Caki2 (cell line): ENCODE data around the gene KRT3. TPM values are rescaled to one million over a fixed set of nuclear protein-coding genes. Genes with fewer than 3 reads are reported as not detected.

Source experiments
- DNase-seq: peaks from one replicate; pipeline ENCODE4 v3.0.0-alpha.2; 2015; ENCODE audit warnings: low read depth
- in situ Hi-C: cut with HindIII; loops from 2 replicates; pipeline ENCODE4 v1.10.0; 2016; ENCODE audit warnings: low sequenced_read_pairs, low pct_unique_long_range_greater_than_20kb, mixed read lengths
- total RNA-seq: library from RNA; depleted of rRNA; stranded (reverse); fragments of >200 nt; shearing (Covaris generic); gene quantifications from 2 replicates; pipeline ENCODE4 v1.2.3, GENCODE V29; 2014; ENCODE audit warnings: low replicate concordance

The KRT3 gene
- total RNA-seq, 1 experiment from 2014 or later = not detected

DNA sequence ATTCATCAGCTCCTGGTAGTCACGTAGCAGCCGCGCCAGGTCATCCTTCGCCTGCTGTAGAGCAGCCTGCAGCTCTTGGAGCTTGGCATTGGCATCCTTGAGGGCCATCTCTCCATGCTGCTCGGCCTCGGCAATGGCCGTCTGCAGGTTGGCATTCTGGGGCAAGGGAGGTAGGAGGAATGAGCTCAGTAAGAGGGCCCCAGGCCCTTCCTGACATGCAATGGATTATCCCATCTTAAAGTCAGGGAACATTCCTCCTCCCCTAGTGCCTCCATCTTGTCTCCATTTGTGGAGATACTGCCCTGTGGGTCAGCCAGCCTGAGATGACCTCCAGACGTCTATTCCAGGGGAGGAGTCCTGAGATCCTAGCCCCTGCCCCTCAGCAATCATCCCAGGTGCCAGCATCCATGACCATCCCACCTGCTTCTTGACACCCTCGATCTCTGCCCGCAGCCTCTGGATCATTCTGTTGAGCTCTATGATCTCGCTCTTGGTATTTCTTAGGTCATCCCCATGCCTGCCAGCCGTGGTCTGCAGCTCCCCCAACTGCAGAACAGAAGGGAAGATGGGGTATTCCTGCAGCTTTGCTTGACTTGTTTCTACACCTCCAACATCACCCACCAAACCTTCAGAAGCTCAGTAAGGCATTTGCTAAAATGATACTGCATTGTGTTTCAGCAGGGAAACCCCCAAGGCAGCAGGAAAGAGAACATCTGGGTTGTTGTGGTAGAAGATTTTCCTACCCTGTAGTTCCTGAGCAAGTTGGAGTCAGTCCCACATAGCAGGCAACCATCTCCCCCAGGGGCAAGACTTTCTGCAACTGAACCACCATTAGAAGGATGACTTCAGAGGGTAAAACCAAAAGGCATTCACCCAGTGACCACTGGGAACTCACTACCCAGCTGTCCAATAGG is 4.4 kb downstream of the KRT3 start:
- no peak for DNase-seq
- in situ Hi-C loops = no loop called here

DNA sequence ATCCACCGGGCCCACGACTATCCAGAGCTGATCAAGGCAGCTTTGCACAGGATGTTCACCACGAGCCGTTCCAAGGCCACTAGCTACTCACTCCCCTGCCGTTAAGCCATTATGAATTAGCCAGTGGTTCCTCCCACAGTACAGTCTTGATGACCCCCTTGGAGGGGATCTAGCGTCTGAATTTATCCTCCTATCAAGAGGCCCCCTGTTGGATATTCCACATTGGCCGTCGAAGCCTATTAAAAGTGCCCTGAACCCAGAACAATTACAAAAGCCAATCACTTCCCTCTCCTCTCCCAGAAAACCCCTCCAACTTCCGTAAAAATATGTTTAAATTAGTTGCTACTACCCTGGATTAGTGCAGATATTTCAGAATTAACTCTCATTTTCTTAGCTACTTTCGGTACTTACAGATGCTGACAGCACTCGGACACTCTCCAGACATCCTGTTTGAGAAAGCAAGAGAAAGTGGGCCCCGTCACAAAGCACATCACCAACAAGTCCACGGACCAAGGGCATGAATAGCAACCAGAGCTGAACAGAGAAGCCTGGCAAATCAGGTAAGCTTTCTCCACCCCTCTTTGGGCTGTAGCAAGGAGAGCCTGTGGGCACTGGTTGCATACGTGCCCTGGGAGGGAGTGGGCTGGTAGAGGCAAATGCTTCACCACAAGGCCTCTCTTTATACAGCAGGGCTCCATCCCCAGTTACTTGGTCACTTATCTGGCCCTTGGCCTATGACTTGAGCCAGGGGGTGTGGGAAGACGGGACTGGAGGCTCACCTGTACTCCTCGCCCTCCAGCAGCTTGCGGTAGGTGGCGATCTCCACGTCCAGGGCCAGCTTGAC is 5.3 kb downstream of the KRT3 start:
- no peak for DNase-seq
- in situ Hi-C loops = no loop called here

DNA sequence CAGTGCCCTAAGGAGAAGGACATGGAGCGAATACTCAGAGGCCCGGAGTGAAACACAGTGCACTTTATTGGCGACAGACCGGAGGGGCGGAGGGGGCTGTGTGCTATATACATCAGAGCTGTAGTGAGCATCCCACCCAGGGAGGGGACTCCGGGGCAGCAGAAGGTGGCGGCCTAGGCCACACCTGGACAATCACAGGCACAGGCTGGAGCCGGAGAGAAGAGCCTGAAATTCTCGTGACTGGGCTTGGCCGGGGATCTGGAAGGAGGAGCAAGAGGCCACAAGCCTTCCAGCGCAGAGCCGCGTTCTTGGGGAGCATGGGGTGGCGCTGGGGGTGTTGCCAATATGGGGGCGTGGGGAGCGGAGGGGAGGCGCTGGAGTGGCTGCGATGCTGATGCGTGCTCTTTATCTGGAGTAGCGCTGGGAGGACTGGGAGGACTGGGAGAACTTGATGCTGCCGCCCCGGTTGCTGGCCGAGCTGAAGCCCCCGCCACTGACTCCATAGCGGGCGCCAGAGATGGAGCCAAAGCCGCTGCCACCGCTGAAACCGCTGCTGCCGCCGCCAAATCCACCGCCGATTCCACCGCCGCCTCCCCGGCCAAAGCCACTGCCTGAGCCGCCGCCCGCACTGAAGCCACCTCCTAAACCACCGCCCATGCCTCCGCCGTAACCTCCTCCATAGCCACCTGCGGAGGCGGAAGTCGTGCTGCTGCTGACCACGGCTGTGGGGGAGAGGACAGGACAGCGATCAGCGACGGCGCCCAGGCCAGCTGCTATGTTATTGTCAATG is 6.1 kb downstream of the KRT3 start:
- in situ Hi-C loops = no loop called here
- no peak for DNase-seq

DNA sequence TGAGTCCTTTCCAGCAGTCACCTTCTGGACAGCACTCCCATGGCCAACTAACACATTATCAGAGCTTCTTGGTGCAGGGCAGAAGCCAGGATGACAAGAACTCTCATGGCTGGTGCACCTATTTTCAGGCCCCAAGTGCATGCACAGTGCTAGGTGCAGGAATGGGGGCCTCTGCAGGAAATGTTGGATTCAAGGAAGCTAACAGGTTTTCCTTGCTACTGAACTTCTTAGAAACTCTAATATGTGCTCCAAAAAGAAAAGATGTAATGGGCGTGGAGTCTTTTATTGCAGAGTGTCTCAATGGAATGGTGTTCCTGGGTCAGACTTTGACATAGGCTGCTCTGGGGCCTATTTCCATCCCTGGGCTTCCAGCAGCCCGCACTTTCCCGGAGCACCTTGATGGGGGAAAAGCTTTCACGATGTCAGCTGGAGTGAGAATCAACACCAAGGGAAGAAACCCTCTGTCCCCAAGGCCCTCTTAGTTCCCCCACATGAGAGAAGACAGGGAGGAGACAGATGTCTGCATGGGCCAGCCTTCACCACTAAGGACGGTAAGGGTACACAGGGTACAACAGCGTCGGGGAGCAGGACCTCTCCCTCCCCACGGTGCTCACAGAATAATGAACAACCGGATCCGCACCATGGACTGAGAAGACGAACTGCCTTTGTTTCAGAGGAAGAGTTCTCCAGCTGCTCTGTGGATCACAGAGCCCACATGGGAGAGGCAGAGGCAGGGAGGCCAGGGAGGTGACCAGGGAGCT is 6.9 kb downstream of the KRT3 start:
- no peak for DNase-seq
- in situ Hi-C loops = no loop called here

DNA sequence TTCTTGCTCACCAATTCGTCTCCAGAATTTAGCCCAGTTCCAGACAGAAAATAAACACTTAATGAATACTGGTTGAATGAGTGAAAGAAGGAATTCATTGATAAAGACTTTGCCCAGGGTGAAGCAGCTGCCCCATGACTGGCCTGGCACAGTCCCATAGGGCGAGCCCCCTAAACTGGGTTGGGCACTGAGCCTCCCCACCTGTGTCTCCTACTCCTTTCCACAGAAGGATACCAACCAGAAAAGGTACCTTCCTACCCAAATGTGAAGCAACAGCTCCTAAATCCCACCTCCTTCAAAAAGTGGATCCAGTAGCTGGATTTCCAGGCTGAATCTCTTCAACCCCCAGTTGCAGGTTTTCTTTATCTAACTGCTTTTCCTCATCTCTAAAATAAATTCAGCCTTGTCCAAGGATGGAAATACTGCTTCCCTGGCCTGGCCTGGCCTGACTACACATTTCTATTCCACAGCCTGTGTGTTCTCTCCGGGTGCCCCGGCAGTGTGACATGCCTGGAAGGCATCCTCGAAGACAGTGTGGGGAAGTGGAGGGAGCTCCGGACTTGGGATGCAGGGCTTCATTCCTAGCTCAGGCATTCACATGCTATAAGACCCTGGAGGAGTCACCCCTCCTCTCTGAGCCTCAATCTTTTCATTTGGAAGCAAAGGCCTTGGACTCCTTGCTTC is 7.6 kb downstream of the KRT3 start:
- no peak for DNase-seq

DNA sequence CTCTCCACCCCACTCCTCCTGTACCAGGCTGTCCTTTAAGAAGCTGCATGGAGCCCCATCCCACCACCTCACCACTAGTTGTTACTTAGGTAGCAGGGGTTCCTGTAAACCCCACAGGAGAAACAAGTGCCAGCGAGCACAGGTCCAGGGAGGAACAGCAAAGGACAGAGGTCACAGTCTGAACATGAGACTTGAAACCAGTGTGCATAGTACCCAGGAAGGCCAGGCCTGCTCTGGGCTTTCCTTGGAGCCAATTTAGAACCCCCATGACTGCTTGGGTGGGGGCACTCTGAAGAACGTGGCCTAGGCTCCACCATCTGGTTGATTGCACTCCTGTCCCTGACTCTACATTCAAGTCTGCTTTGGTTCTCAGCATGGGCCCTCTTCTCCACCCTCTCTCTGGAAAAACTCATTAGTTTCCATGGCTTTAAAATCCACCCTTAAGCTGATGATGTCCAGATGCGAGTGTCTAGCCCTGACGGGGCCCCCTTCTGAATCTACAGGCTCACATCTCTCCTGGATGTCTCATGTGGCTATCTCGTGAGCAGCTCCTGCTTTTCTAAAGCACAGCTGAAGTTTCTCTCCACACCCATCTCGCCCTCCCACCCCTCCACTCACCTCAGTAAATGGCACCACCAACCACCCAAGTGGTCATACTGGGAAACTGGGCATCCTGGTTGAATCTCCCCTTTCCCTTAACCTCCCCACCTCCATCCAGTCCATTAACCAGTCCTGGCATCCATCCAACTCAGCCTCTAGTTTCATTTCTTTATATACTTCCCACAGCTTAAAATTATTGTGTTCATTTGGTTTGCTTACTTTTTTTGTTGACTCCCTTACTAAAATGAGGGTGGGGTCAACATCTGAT is 8.4 kb downstream of the KRT3 start:
- DNase-seq = no peak
- in situ Hi-C loops = no loop called here

More for the DNA sequence above, 7.6 kb downstream of the KRT3 start:
- in situ Hi-C loops = no loop called here

DNA sequence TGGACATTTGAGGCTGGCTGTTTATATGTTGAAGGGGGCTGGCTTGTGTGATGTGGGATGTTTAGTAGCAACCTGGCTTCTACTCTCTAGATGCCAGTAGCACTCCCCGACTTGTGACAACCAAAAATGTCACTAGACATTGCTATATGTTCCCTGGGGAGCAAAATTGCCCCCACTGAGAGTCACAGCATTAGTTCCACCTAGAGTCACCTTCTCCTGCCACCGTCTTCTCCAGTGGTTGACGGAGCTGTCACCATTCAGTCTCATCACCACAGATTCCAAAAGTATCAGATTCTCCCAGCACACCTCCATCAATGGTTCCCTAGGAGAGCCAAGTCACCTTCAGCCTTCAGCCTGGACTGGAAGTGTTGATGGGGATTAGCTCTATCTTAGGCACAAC is 11.0 kb downstream of the KRT3 start:
- no peak for DNase-seq
- in situ Hi-C loops = no loop called here

DNA sequence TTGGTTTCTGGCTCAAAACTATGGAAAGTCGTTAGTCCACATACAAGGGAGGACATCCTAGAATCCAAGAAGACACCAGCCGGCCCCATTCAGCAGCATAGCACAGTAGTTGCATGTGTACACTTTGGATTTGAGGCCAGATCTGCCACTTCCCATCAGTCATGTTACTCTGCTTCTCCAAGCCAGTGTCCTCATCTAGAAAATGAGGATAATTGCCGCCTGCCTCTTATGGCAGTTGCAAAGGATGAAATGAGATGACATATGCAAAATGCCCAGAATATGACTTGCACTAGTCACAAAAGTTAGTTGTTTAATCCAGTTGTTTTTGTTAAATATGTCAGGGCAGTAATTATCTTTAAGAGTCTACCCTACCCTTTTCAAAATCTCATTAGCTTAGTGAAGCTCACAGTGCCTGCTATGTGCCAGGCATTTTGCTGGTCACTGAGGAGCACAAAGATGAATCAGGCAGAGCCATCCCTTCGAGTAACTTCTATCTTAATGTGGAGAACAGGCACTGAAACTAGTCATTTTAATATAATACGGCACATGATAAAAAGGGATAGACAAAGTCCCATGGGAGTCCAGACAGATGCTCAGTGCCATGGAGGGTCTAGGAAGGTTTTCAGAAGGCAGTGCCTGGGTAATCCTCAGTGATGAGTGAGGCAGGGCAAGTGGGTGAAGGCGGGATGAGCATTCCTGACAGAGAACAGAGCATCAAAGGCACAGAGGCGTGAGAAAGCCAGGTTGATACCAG is 12.2 kb downstream of the KRT3 start:
- in situ Hi-C loops = no loop called here
- no peak for DNase-seq

DNA sequence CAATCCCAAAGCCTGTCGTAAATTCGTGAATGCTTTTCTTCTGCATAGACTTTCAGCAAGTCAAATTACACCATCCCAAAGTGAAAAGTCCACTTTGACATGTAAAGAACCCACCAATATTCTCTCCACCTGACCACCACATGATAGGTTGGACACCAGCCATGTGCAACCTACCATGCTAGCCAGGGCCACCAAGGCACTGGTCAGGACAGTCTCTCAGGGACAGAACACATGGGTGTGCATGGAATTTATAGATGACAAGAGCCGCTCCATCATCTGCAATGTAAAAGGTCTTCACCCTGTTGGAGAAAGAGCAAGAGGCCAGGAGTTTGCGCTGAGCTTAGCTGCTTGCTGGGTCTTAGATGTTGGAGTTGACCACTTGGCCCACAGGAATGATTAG is 13.4 kb downstream of the KRT3 start:
- DNase-seq = no peak
- in situ Hi-C loops = no loop called here

DNA sequence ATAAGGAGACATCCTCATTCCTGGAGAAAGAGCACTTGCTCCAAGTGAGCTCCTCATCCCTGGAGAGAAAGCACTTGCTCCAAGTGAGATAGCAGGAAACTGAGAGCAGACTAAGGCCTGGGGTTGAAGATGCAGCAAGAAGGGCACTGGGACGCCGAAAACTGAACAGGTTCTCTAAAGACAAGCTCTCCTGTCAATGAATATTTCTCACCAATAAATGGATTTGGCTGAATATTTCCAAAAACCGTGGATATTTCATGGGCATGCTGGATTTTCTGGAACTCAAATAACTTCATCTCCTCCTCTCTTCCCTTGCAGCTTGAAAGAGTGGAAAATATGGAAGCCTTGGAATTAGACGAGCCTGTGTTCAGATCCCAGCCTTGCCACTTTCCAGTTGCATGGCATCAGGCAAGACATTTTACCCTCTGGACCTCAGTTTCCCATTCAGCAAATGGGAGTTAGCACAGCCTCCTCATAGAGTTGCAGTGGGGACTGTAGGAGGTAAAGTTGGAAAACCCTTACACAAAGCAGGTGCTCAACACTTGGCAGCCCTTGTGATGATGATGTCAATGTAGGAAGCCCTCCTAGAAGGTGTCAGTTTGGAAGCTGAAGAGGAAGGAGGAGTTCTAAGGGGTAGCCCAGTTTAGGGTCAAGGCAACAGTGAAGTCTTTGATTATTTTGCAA is 14.4 kb downstream of the KRT3 start:
- DNase-seq = no peak
- in situ Hi-C loops = no loop called here

DNA sequence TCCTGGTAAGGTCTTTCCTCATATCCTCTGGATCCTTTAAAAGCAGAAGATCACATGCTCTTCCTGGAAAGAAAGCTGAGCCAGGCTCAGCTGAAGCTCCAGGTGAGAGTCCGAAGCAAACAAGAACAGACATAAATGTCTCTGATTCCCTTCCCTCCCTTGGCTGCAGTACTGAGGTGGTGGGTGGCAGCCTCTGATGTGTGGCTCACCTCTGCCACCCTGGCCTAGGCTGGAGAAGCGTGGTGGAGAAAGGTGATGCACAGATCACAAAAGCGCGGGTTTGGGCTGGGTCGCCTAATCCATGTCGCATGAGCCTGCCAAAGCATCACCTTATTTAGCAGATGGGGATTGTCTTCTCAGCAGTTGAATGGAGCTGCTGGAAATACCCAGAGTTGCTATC is 16.0 kb downstream of the KRT3 start:
- in situ Hi-C loops = no loop called here
- DNase-seq = no peak

DNA sequence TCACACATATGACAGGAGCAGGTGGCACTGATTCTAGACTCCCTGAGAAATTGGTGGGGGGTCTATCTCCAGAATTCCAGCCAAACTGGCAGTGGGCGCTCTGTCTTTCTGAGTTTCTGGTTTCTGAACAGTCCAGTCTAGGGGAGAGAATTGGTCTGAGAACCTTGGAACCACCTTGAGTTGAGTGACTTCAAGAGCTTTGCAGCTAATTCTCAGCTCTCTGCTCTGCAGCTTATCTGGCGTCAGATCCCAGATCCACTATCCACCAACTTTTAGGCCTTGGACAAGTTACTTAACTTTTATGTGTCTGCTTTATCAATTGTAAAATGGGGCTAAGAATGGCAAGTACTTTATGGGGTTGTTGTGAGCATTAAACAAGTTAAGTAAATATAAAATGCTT is 17.1 kb downstream of the KRT3 start:
- DNase-seq = no peak
- in situ Hi-C loops = no loop called here

DNA sequence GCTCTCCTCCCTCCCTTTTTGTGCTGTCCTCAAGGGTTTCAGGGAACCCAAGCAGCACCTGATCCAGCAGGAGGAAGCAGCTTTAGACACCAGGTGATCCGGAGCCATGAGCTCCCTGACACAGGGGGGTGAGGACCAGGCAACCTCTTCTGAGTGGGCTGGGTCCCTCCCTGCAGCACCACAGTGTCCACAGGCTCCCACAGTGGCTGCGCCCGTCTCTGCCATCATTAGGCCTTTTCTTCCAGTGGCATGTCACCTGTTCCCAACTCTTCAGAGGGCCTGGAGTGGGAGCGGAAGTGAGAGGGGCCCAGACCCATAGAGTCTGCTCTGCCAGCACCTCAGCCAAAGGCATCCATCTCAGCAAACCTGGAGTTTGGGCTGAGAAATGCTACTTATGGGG is 18.4 kb downstream of the KRT3 start:
- no peak for DNase-seq
- in situ Hi-C loops = no loop called here

DNA sequence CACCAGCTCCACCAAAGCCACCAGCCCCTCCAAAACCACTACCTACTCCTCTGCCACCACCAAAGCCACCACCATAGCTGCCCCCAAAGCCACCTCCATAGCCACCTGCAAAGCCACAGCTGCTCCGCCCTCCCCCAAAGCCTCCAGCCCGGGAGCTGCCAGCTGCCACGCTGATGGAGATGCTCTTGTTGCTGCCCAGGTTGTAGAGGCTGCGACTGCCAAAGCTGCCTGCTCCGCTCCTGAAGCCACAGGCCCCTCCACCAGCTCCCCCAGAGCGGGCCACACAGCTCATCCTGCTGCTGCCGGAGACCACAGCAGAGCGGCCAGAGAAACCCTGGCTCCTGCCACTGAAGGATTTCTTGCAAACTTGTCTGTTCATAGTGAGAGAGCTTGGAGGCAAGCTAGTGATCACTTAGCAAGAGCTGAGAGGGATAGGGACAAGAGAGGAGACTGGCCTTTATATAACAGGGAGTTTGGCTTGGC is 19.0 kb downstream of the KRT3 start, which contains the start of gene KRT76:
TSS of gene KRT76 (minus strand) at position 433 of the 483 bp plus-strand sequence. CDS start at position 379, 54 bp downstream.
- no peak for DNase-seq
- in situ Hi-C loops = no loop called here

DNA sequence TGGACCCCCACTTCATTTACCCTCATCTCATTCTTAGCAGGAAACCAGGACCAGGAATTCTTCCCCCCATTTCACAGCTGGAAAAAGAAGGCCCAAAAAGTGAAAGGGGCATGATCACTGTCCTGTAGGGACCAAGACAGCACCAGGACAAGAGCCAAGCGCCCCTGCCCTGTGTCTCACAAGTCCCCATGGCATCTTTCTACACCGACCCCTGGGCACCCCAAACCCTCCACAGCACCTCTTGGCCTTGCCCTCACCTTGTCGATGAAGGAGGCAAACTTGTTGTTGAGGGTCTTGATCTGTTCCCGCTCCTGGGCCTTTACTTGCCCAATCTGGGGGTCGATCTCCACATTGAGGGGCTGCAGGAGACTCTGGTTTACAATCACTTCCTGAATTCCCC is 19.5 kb downstream of the KRT3 start:
- no peak for DNase-seq
- in situ Hi-C loops = no loop called here
